Adipocyte (in vitro differentiated cells): ENCODE measurements around the gene CAMSAP2.

Experiments
- DNase-seq: peaks from one replicate; pipeline ENCODE4 v3.0.0-alpha.2; 2015; ENCODE audit warnings: low read depth
- H3K27me3 ChIP-seq: replicated peaks from 2 replicates; pipeline ENCODE4 v1.7.0; 2013; ENCODE audit warnings: mild to moderate bottlenecking, low read length, moderate library complexity; ENCODE audit not compliant: control insufficient read depth, insufficient read depth
- H3K36me3 ChIP-seq: 2 replicates; pipeline ENCODE4 v1.7.0; 2013; ENCODE audit warnings: low read length, mild to moderate bottlenecking, moderate library complexity; ENCODE audit not compliant: control insufficient read depth, insufficient read depth, severe bottlenecking
- H3K4me1 ChIP-seq: 2 replicates; pipeline ENCODE4 v1.7.0; 2013; ENCODE audit warnings: mild to moderate bottlenecking, low read length, moderate library complexity; ENCODE audit not compliant: control insufficient read depth, insufficient read depth
- H3K4me3 ChIP-seq: 2 replicates; pipeline ENCODE4 v1.7.0; 2013; ENCODE audit warnings: mild to moderate bottlenecking, low read length, moderate library complexity
- H3K9ac ChIP-seq: 2 replicates; pipeline ENCODE4 v1.7.0; 2013; ENCODE audit warnings: mild to moderate bottlenecking, low read length, moderate library complexity
- H3K9me3 ChIP-seq: 2 replicates; pipeline ENCODE4 v1.7.0; 2013; ENCODE audit warnings: mild to moderate bottlenecking, low read length, moderate library complexity; ENCODE audit not compliant: control insufficient read depth

CAMSAP2 gene

GRCh38 chr1:200856716-200857357 is 118.1 kb downstream of the CAMSAP2 start:
- Histone ChIP-seq H3K9me3 (no peaks in the 10 kb centered on the region), H3K36me3 (peaks cover 61% of the 10 kb centered on the region), H3K9ac (peak overlapping the region; percentile 32), H3K27me3 (no peaks in the 10 kb centered on the region), H3K4me1 (peaks cover 18% of the 10 kb centered on the region), H3K4me3 (no peak overlapping the region)
- DNase-seq: peak; percentile 90

GRCh38 chr1:200857804-200858203 is 119.1 kb downstream of the CAMSAP2 start:
- Histone ChIP-seq H3K4me3 (peak overlapping the region; percentile 16), H3K27me3 (no peaks in the 10 kb centered on the region), H3K4me1 (peaks cover 18% of the 10 kb centered on the region), H3K9ac (no peak overlapping the region), H3K36me3 (peaks cover 58% of the 10 kb centered on the region), H3K9me3 (no peaks in the 10 kb centered on the region)
- DNase-seq: peak; percentile 27

- Histone ChIP-seq H3K4me1 (peaks cover 12% of the 10 kb centered on the region), H3K9me3 (no peaks in the 10 kb centered on the region), H3K4me3 (no peak overlapping the region), H3K27me3 (no peaks in the 10 kb centered on the region), H3K9ac (no peak overlapping the region), H3K36me3 (peaks cover 37% of the 10 kb centered on the region)
- DNase-seq: no peak
These were observed 123.4 kb downstream of the CAMSAP2 start for GRCh38 chr1:200861937-200862647.

- Histone ChIP-seq H3K9me3 (no peaks in the 10 kb centered on the region), H3K36me3 (peaks cover 32% of the 10 kb centered on the region)
- no peak for DNase-seq
These were observed 124.2 kb downstream of the CAMSAP2 start for GRCh38 chr1:200862713-200863415.

GRCh38 chr1:200866116-200866515 is 127.4 kb downstream of the CAMSAP2 start:
- H3K36me3 ChIP-seq: peaks cover 25% of the 10 kb centered on the region
- peaks cover 10% of the 10 kb centered on the region for H3K27me3 ChIP-seq

More at GRCh38 chr1:200862713-200863415, 124.2 kb downstream of the CAMSAP2 start:
- H3K4me1 ChIP-seq: peaks cover 4% of the 10 kb centered on the region
- no peak overlapping the region for H3K4me3 ChIP-seq
- no peak overlapping the region for H3K9ac ChIP-seq
- no peaks in the 10 kb centered on the region for H3K27me3 ChIP-seq

GRCh38 chr1:200866521-200866920 is 127.8 kb downstream of the CAMSAP2 start:
- H3K36me3 ChIP-seq: peaks cover 25% of the 10 kb centered on the region

More at GRCh38 chr1:200866116-200866515, 127.4 kb downstream of the CAMSAP2 start:
- Histone ChIP-seq H3K4me3 (no peak overlapping the region), H3K9ac (no peak overlapping the region), H3K4me1 (no peaks in the 10 kb centered on the region), H3K9me3 (no peaks in the 10 kb centered on the region)
- no peak for DNase-seq

GRCh38 chr1:200867018-200867811 is 128.5 kb downstream of the CAMSAP2 start:
- Histone ChIP-seq H3K27me3 (peaks cover 21% of the 10 kb centered on the region), H3K9me3 (no peaks in the 10 kb centered on the region), H3K4me3 (no peak overlapping the region), H3K9ac (no peak overlapping the region), H3K36me3 (peaks cover 25% of the 10 kb centered on the region), H3K4me1 (no peaks in the 10 kb centered on the region)
- no peak for DNase-seq

More at GRCh38 chr1:200866521-200866920, 127.8 kb downstream of the CAMSAP2 start:
- H3K9ac ChIP-seq: no peak overlapping the region
- no peak overlapping the region for H3K4me3 ChIP-seq
- H3K27me3 ChIP-seq: peaks cover 14% of the 10 kb centered on the region
- no peak for DNase-seq
- H3K4me1 ChIP-seq: no peaks in the 10 kb centered on the region
- no peaks in the 10 kb centered on the region for H3K9me3 ChIP-seq

GRCh38 chr1:200869376-200869752 is 130.7 kb downstream of the CAMSAP2 start:
- Histone ChIP-seq H3K36me3 (peaks cover 10% of the 10 kb centered on the region), H3K4me1 (peaks cover 6% of the 10 kb centered on the region), H3K27me3 (peaks cover 40% of the 10 kb centered on the region), H3K9me3 (no peaks in the 10 kb centered on the region), H3K9ac (no peak overlapping the region), H3K4me3 (no peak overlapping the region)
- no peak for DNase-seq

GRCh38 chr1:200869753-200870391 is 131.2 kb downstream of the CAMSAP2 start:
- Histone ChIP-seq H3K36me3 (peaks cover 5% of the 10 kb centered on the region), H3K27me3 (peaks cover 45% of the 10 kb centered on the region), H3K9ac (no peak overlapping the region), H3K9me3 (no peaks in the 10 kb centered on the region), H3K4me1 (peaks cover 6% of the 10 kb centered on the region), H3K4me3 (no peak overlapping the region)
- no peak for DNase-seq

GRCh38 chr1:200872446-200873115 is 133.9 kb downstream of the CAMSAP2 start, which contains the start of gene GPR25:
Gene GPR25, plus strand, starts transcription at chr1:200872981. Its CDS starts 57 bp downstream, at chr1:200873038.
- H3K4me3 ChIP-seq: peak within 1 kb of the TSS; percentile 13
- no peaks in the 10 kb centered on the region for H3K36me3 ChIP-seq
- H3K4me1 ChIP-seq: peaks cover 6% of the 10 kb centered on the region
- DNase-seq: no peak
- no peaks in the 10 kb centered on the region for H3K9me3 ChIP-seq
- H3K9ac ChIP-seq: no peak within 1 kb of the TSS
- peaks cover 66% of the 10 kb centered on the region for H3K27me3 ChIP-seq
